ENCODE measurements around the gene TSC22D3. TPM values are rescaled to one million over a fixed set of nuclear protein-coding genes. Genes with fewer than 3 reads are reported as not detected.

TSC22D3 gene
- total and polyA plus RNA-seq, 2 experiments from 2014 or later: 235 to 297 TPM

DNA sequence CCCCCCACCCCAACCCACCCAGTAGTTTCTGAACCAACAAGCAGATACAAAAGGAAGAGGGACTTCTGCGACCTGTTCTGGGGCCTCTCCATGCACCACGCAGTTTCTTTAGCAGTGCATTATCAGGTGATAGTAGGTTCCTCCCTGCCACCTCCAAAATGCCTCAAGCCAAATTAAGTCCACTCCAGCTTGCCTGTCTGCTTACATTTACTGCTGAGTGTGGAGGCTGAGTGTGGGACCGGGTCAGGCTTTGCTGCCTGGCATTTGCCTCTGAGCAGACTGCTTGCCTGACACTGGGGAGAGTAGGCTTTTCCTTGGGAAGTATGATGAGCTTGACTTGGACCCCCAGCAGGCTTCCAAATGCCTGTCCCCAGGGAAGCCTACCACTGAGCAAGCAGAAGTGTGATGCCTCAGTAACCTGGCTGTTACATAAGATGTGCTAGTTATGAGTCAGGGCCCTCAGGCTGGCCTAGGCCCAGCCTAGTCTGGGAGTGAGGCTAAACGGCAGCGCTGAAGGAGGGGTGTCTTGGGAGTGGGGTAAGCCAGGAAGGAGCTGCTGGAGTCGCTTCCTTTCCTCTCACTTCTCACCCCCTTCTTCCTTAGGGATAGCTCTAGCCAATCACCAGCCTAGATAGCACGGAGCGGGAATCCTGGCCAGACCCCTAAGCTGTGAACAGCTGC, 9.0 kb downstream of the TSC22D3 start:
- peaks cover 22% of the 10 kb centered on the region for H3K4me1 ChIP-seq (ENCODE audit: low read depth)
- no peaks in the 10 kb centered on the region for H3K27me3 ChIP-seq
- TF ChIP-seq CTCF (IDR thresholded peaks at IDR 0.05; ENCODE audit: low read depth, low read length): no peak
- no peaks in the 10 kb centered on the region for H3K36me3 ChIP-seq
- H3K4me3 ChIP-seq: no peak overlapping the region
- H3K27ac ChIP-seq: no peak overlapping the region
- peak in 1 of 2 donors; percentile 80 for DNase-seq (ENCODE audit: low read depth in 1 of 2, low spot score in 1 of 2)
- no peaks in the 10 kb centered on the region for H3K9me3 ChIP-seq (ENCODE audit: low read depth)

- H3K9me3 ChIP-seq (ENCODE audit: low read depth): no peaks in the 10 kb centered on the region
- no peak for DNase-seq (ENCODE audit: low read depth in 1 of 2, low spot score in 1 of 2)
- no peaks in the 10 kb centered on the region for H3K36me3 ChIP-seq
- no peak for TF ChIP-seq CTCF (IDR thresholded peaks at IDR 0.05; ENCODE audit: low read depth, low read length)
- H3K4me3 ChIP-seq: no peak overlapping the region
- H3K27ac ChIP-seq: no peak overlapping the region
- no peaks in the 10 kb centered on the region for H3K27me3 ChIP-seq
- H3K4me1 ChIP-seq (ENCODE audit: low read depth): peaks cover 34% of the 10 kb centered on the region
Observed at GRCh38 chrX:107764845-107765608, 10.6 kb downstream of the TSC22D3 start.

DNA sequence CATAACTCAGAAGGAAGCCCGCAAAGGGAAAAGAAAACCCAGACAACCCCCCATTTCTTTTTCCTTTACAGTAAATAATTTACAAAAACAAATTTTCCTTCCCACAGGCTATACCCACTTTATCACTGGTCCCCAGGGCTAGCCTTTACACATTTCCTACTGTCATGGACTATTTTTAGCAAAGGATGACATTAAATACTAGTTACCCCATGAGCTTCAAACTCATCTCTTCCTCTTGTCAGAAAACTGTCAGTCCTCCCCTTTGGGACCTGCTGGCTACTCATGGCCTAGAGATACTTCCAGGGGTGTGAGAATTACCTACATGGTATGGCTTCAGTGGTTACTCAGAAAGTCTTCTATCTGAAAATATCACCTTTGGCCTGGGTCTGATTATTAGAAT, 11.9 kb downstream of the TSC22D3 start:
- H3K27me3 ChIP-seq: no peaks in the 10 kb centered on the region
- H3K4me1 ChIP-seq (ENCODE audit: low read depth): peaks cover 34% of the 10 kb centered on the region
- no peak for DNase-seq (ENCODE audit: low read depth in 1 of 2, low spot score in 1 of 2)
- H3K36me3 ChIP-seq: no peaks in the 10 kb centered on the region
- no peak for TF ChIP-seq CTCF (IDR thresholded peaks at IDR 0.05; ENCODE audit: low read depth, low read length)
- H3K9me3 ChIP-seq (ENCODE audit: low read depth): no peaks in the 10 kb centered on the region
- no peak overlapping the region for H3K4me3 ChIP-seq
- no peak overlapping the region for H3K27ac ChIP-seq

DNA sequence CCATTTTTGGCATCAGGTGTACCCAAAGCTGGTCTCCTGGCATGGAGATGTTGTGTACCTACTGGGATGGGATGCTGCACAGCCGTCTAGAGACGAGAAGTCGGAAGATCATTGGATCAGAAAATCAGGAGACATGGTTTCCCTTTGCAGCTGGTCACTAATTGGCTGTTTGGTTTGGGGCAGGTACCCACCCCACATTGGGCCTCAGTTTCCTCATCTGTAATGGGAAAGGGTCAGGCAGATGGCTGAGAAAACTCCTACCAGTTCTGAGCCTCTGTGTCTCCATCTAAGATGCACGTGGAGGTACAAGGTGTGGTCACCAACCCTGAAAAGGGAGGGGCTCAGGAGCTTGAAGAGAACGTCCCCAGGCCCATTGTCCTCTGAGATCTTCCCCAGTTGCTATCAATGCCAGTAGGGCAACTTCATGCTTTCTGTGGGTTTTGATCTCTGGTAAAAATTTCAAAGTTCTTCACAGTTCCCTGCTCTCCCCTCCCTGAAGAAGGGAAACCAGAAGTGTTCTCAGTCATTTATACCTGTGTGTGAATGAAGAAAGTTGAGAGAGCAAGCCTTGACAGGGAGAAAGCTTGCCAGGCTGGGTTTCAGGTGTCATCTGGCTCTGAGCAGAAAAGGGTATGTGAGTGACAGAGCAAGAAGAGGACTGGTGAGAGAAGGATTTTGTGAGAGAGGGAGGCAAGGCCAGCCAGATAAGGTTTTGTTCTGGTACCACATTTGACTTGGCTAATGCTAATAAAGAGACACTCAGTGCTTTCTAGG, 15.1 kb downstream of the TSC22D3 start:
- no peak for DNase-seq (ENCODE audit: low read depth in 1 of 2, low spot score in 1 of 2)
- no peaks in the 10 kb centered on the region for H3K9me3 ChIP-seq (ENCODE audit: low read depth)
- no peak for TF ChIP-seq CTCF (IDR thresholded peaks at IDR 0.05; ENCODE audit: low read depth, low read length)
- H3K27ac ChIP-seq: no peak overlapping the region
- H3K36me3 ChIP-seq: no peaks in the 10 kb centered on the region
- H3K4me3 ChIP-seq: no peak overlapping the region
- H3K27me3 ChIP-seq: no peaks in the 10 kb centered on the region
- H3K4me1 ChIP-seq (ENCODE audit: low read depth): peaks cover 64% of the 10 kb centered on the region

DNA sequence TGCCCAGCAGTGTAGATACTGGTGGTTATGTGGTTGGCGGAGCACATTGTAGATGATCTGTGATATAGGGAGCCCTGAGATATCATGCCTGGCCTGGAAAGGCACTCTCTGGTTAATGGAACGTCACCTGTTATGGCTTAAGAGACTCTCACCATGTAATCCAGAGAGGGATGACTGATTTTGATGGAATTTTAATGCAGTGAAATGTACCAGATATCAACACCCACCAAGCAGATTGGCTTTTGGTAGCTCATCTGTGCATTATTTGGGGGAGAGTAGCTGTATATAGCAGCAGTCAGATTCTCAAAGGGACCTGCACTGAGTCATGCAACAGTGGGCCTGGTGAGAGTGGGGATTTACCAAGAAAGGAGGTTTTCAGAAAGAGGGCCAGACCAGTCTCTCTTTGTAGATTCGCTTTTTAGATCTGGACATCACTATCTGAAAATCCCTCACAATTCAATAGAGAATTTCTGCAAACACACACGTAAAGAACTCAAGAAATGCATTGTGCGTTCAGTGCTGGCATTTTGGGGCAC, 17.3 kb downstream of the TSC22D3 start:
- Histone ChIP-seq H3K4me1 (ENCODE audit: low read depth) (peaks cover 74% of the 10 kb centered on the region), H3K9me3 (ENCODE audit: low read depth) (no peaks in the 10 kb centered on the region), H3K27ac (peak overlapping the region; percentile 94), H3K4me3 (no peak overlapping the region), H3K27me3 (no peaks in the 10 kb centered on the region), H3K36me3 (no peaks in the 10 kb centered on the region)
- no peak for DNase-seq (ENCODE audit: low read depth in 1 of 2, low spot score in 1 of 2)
- TF ChIP-seq CTCF (IDR thresholded peaks at IDR 0.05; ENCODE audit: low read depth, low read length): no peak
